GM13976 (cell line): ENCODE data around the gene PCNX2.

Source experiments
- DNase-seq: peaks from one replicate; pipeline ENCODE4 v3.0.0; 2012; ENCODE audit warnings: low spot score
- CTCF ChIP-seq: IDR thresholded peaks from 2 replicates; pipeline ENCODE4 v1.5.1; 2012; ENCODE audit warnings: borderline replicate concordance, mild to moderate bottlenecking; ENCODE audit not compliant: insufficient read depth; ENCODE audit errors: extremely low read depth, missing control alignments, control extremely low read depth
- in situ Hi-C: fragments of 300-500 bp; cut with MboI; formaldehyde crosslinking; loops from one replicate; pipeline ENCODE4 v1.12.0; 2022; ENCODE audit warnings: low sequenced_read_pairs, mixed read lengths, inconsistent platforms; ENCODE audit not compliant: unreplicated experiment

PCNX2 gene

GRCh38 chr1:232988572-232989040, 306.9 kb downstream of the PCNX2 start:
- in situ Hi-C loops = no loop called here
- no peak for DNase-seq
- TF ChIP-seq CTCF = no peak

GRCh38 chr1:232987774-232988140, 307.8 kb downstream of the PCNX2 start:
- no peak for TF ChIP-seq CTCF
- in situ Hi-C loops = no loop called here
- DNase-seq = no peak

GRCh38 chr1:232987046-232987773, 308.3 kb downstream of the PCNX2 start:
- in situ Hi-C loops = no loop called here
- TF ChIP-seq CTCF = no peak
- DNase-seq = no peak

GRCh38 chr1:232986527-232986922, 309.0 kb downstream of the PCNX2 start:
- no peak for TF ChIP-seq CTCF
- no peak for DNase-seq
- in situ Hi-C loops = no loop called here

- DNase-seq = no peak
- in situ Hi-C loops = no loop called here
- TF ChIP-seq CTCF = no peak
Observed at GRCh38 chr1:232985882-232986526, 309.5 kb downstream of the PCNX2 start.

GRCh38 chr1:232984577-232985425, 310.7 kb downstream of the PCNX2 start:
- in situ Hi-C loops = no loop called here
- no peak for DNase-seq
- no peak for TF ChIP-seq CTCF
